CD4-positive, CD25-positive, alpha-beta regulatory T cell (primary cell): Measurements from ENCODE around the gene ITGB5. TPM values are rescaled to one million over a fixed set of nuclear protein-coding genes. Genes with fewer than 3 reads are reported as not detected.

ENCODE experiments used
- ATAC-seq, 2 donors: fragments of 150-1000 bp; cut with Tn5 transposase; one replicate each; pipeline ENCODE4 v1.10.0; 2021; ENCODE audit warnings: low read depth in 2 of 2, moderate number of reproducible peaks in 2 of 2, moderate library complexity in 1 of 2
- DNase-seq, 3 donors: peaks; one replicate each; pipeline versions ENCODE4 v3.0.0 to v3.0.0-alpha.2; 2012 to 2022; ENCODE audit warnings: mixed read lengths in 1 of 3
- H3K27ac ChIP-seq: one replicate; pipeline ENCODE4 v1.7.0; 2013; ENCODE audit warnings: mild to moderate bottlenecking, low read length; ENCODE audit not compliant: insufficient read depth, poor library complexity, severe bottlenecking
- H3K27me3 ChIP-seq: one replicate; pipeline ENCODE4 v1.7.0; 2013; ENCODE audit warnings: low read length; ENCODE audit not compliant: control insufficient read depth, insufficient read depth
- H3K36me3 ChIP-seq: one replicate; pipeline ENCODE4 v1.7.0; 2013; ENCODE audit warnings: mild to moderate bottlenecking, low read length, moderate library complexity; ENCODE audit not compliant: control insufficient read depth, insufficient read depth
- H3K4me1 ChIP-seq: 2 replicates; pipeline ENCODE4 v1.7.0; 2013; ENCODE audit warnings: mild to moderate bottlenecking, low read length; ENCODE audit not compliant: insufficient read depth, control insufficient read depth, poor library complexity, severe bottlenecking
- H3K4me3 ChIP-seq: one replicate; pipeline ENCODE4 v1.7.0; 2013; ENCODE audit warnings: low read depth, mild to moderate bottlenecking, low read length, moderate library complexity
- H3K9me3 ChIP-seq, 2 experiments: 1 replicate in 1 of 2; 2 replicates in 1 of 2; pipeline ENCODE4 v1.7.0; 2013; ENCODE audit warnings: low read length in 2 of 2, mild to moderate bottlenecking in 1 of 2, moderate library complexity in 1 of 2; ENCODE audit not compliant: control insufficient read depth in 2 of 2
- H3K27ac Mint-ChIP-seq, 3 donors: one replicate each; pipeline ENCODE4 v1.8.0; 2020 to 2022; ENCODE audit warnings: mild to moderate bottlenecking in 3 of 3, mixed read lengths in 3 of 3, moderate library complexity in 2 of 3
- H3K27me3 Mint-ChIP-seq: one replicate; pipeline ENCODE4 v1.8.0; 2022; ENCODE audit warnings: mild to moderate bottlenecking, mixed read lengths
- H3K36me3 Mint-ChIP-seq: one replicate; pipeline ENCODE4 v1.8.0; 2020; ENCODE audit warnings: mixed read lengths
- H3K4me1 Mint-ChIP-seq, 4 donors: one replicate each; pipeline ENCODE4 v1.8.0; 2020 to 2022; ENCODE audit warnings: mixed read lengths in 4 of 4, mild to moderate bottlenecking in 1 of 4
- H3K4me3 Mint-ChIP-seq, 4 donors: one replicate each; pipeline ENCODE4 v1.8.0; 2020 to 2022; ENCODE audit warnings: mild to moderate bottlenecking in 4 of 4, mixed read lengths in 4 of 4, moderate library complexity in 3 of 4
- H3K9me3 Mint-ChIP-seq, 7 donors: one replicate each; pipeline ENCODE4 v1.8.0; 2020 to 2022; ENCODE audit warnings: mixed read lengths in 7 of 7, mild to moderate bottlenecking in 3 of 7, moderate library complexity in 2 of 7
- polyA plus RNA-seq, 4 donors: library from polyadenylated mRNA; unstranded; fragments of 300-500 nt; fragmentation: Illumina TruSeq; gene quantifications; one replicate each; pipeline ENCODE4 v1.2.3, GENCODE V29; 2021
- total RNA-seq: library from RNA; stranded (reverse); gene quantifications from one replicate; pipeline ENCODE4 v1.2.3, GENCODE V29; 2022

ITGB5 gene
- total and polyA plus RNA-seq, 5 donors from 2014 or later, result 0.15 to 4.5 (median 0.20) TPM; not detected in 1

- no peak overlapping the region for H3K27ac Mint-ChIP-seq
- H3K4me1 Mint-ChIP-seq, result peaks cover 0 to 1% (median 0%) of the 10 kb centered on the region in 4 donors
- no peak overlapping the region for H3K4me3 Mint-ChIP-seq
- H3K27me3 Mint-ChIP-seq, result peaks cover 6% of the 10 kb centered on the region
- H3K9me3 Mint-ChIP-seq, result peaks cover 0 to 2% (median 0%) of the 10 kb centered on the region in 7 donors
- no peak for ATAC-seq
- DNase-seq, result no peak
- no peak overlapping the region for H3K27ac ChIP-seq
- no peaks in the 10 kb centered on the region for H3K36me3 ChIP-seq
- H3K4me3 ChIP-seq, result no peak overlapping the region
- H3K9me3 ChIP-seq, result no peaks in the 10 kb centered on the region
- no peaks in the 10 kb centered on the region for H3K36me3 Mint-ChIP-seq
- no peaks in the 10 kb centered on the region for H3K4me1 ChIP-seq
- H3K27me3 ChIP-seq, result no peaks in the 10 kb centered on the region
Measured at GRCh38 chr3:124846189-124846588, 41.0 kb downstream of the ITGB5 start.

GRCh38 chr3:124845406-124845805, 41.8 kb downstream of the ITGB5 start:
- no peak for DNase-seq
- peaks cover 0 to 2% (median 0%) of the 10 kb centered on the region in 7 donors for H3K9me3 Mint-ChIP-seq
- no peaks in the 10 kb centered on the region for H3K36me3 Mint-ChIP-seq
- H3K4me3 Mint-ChIP-seq, result no peak overlapping the region
- Histone ChIP-seq H3K9me3 (no peaks in the 10 kb centered on the region), H3K4me1 (no peaks in the 10 kb centered on the region), H3K4me3 (no peak overlapping the region), H3K27ac (no peak overlapping the region), H3K27me3 (no peaks in the 10 kb centered on the region), H3K36me3 (no peaks in the 10 kb centered on the region)
- H3K4me1 Mint-ChIP-seq, result peaks cover 0 to 1% (median 0%) of the 10 kb centered on the region in 4 donors
- ATAC-seq, result no peak
- peaks cover 7% of the 10 kb centered on the region for H3K27me3 Mint-ChIP-seq
- H3K27ac Mint-ChIP-seq, result no peak overlapping the region

- ATAC-seq (no peak), DNase-seq (no peak)
- H3K4me3 ChIP-seq, result no peak overlapping the region
- no peaks in the 10 kb centered on the region for H3K36me3 Mint-ChIP-seq
- H3K4me1 ChIP-seq, result no peaks in the 10 kb centered on the region
- H3K27ac Mint-ChIP-seq, result no peak overlapping the region
- H3K36me3 ChIP-seq, result no peaks in the 10 kb centered on the region
- peaks cover 11% of the 10 kb centered on the region for H3K27me3 Mint-ChIP-seq
- peaks cover 0 to 2% (median 0%) of the 10 kb centered on the region in 7 donors for H3K9me3 Mint-ChIP-seq
- H3K27me3 ChIP-seq, result no peaks in the 10 kb centered on the region
- no peak overlapping the region for H3K27ac ChIP-seq
- H3K4me3 Mint-ChIP-seq, result no peak overlapping the region
- H3K9me3 ChIP-seq, result no peaks in the 10 kb centered on the region
- H3K4me1 Mint-ChIP-seq, result no peaks in the 10 kb centered on the region
Measured at GRCh38 chr3:124843506-124844177, 43.5 kb downstream of the ITGB5 start.

GRCh38 chr3:124843047-124843446, 44.1 kb downstream of the ITGB5 start:
- ATAC-seq, result no peak
- peaks cover 0 to 2% (median 0%) of the 10 kb centered on the region in 7 donors for H3K9me3 Mint-ChIP-seq
- H3K4me1 Mint-ChIP-seq, result peaks cover 0 to 2% (median 0%) of the 10 kb centered on the region in 4 donors
- no peaks in the 10 kb centered on the region for H3K27me3 ChIP-seq
- H3K9me3 ChIP-seq, result no peaks in the 10 kb centered on the region
- no peak for DNase-seq
- H3K27ac ChIP-seq, result no peak overlapping the region
- no peaks in the 10 kb centered on the region for H3K4me1 ChIP-seq
- H3K4me3 Mint-ChIP-seq, result no peak overlapping the region
- H3K36me3 ChIP-seq, result no peaks in the 10 kb centered on the region
- peaks cover 13% of the 10 kb centered on the region for H3K27me3 Mint-ChIP-seq
- no peak overlapping the region for H3K27ac Mint-ChIP-seq
- no peak overlapping the region for H3K4me3 ChIP-seq
- no peaks in the 10 kb centered on the region for H3K36me3 Mint-ChIP-seq

GRCh38 chr3:124841517-124841916, 45.6 kb downstream of the ITGB5 start:
- Histone ChIP-seq H3K4me1 (no peaks in the 10 kb centered on the region), H3K9me3 (no peaks in the 10 kb centered on the region), H3K4me3 (no peak overlapping the region), H3K27me3 (no peaks in the 10 kb centered on the region), H3K27ac (no peak overlapping the region), H3K36me3 (no peaks in the 10 kb centered on the region)
- peaks cover 0 to 2% (median 0%) of the 10 kb centered on the region in 7 donors for H3K9me3 Mint-ChIP-seq
- peaks cover 18% of the 10 kb centered on the region for H3K27me3 Mint-ChIP-seq
- H3K4me1 Mint-ChIP-seq, result peaks cover 0 to 12% (median 1%) of the 10 kb centered on the region in 4 donors
- H3K4me3 Mint-ChIP-seq, result no peak overlapping the region
- no peak for ATAC-seq
- H3K36me3 Mint-ChIP-seq, result no peaks in the 10 kb centered on the region
- no peak overlapping the region for H3K27ac Mint-ChIP-seq
- DNase-seq, result no peak

- Histone ChIP-seq H3K27me3 (no peaks in the 10 kb centered on the region), H3K9me3 (no peaks in the 10 kb centered on the region), H3K4me1 (peaks cover 6% of the 10 kb centered on the region), H3K27ac (no peak overlapping the region), H3K4me3 (no peak overlapping the region), H3K36me3 (no peaks in the 10 kb centered on the region)
- no peak overlapping the region for H3K27ac Mint-ChIP-seq
- H3K36me3 Mint-ChIP-seq, result no peaks in the 10 kb centered on the region
- peaks cover 0 to 19% (median 4%) of the 10 kb centered on the region in 4 donors for H3K4me1 Mint-ChIP-seq
- H3K27me3 Mint-ChIP-seq, result peaks cover 22% of the 10 kb centered on the region
- peaks cover 0 to 2% (median 0%) of the 10 kb centered on the region in 7 donors for H3K9me3 Mint-ChIP-seq
- no peak overlapping the region for H3K4me3 Mint-ChIP-seq
- DNase-seq (no peak), ATAC-seq (no peak)
Measured at GRCh38 chr3:124840331-124840730, 46.8 kb downstream of the ITGB5 start.

- H3K9me3 Mint-ChIP-seq, result peaks cover 0 to 2% (median 0%) of the 10 kb centered on the region in 7 donors
- DNase-seq (no peak), ATAC-seq (no peak)
- no peaks in the 10 kb centered on the region for H3K27me3 ChIP-seq
- no peak overlapping the region for H3K4me3 ChIP-seq
- H3K4me3 Mint-ChIP-seq, result no peak overlapping the region
- H3K36me3 ChIP-seq, result no peaks in the 10 kb centered on the region
- no peak overlapping the region for H3K27ac Mint-ChIP-seq
- H3K4me1 Mint-ChIP-seq, result peaks cover 0 to 24% (median 8%) of the 10 kb centered on the region in 4 donors
- H3K4me1 ChIP-seq, result peaks cover 10% of the 10 kb centered on the region
- no peaks in the 10 kb centered on the region for H3K36me3 Mint-ChIP-seq
- no peak overlapping the region for H3K27ac ChIP-seq
- H3K27me3 Mint-ChIP-seq, result peaks cover 27% of the 10 kb centered on the region
- H3K9me3 ChIP-seq, result no peaks in the 10 kb centered on the region
Measured at GRCh38 chr3:124839896-124840295, 47.3 kb downstream of the ITGB5 start.

GRCh38 chr3:124838963-124839362, 48.2 kb downstream of the ITGB5 start:
- Histone ChIP-seq H3K9me3 (no peaks in the 10 kb centered on the region), H3K27ac (no peak overlapping the region), H3K36me3 (no peaks in the 10 kb centered on the region), H3K27me3 (no peaks in the 10 kb centered on the region), H3K4me3 (no peak overlapping the region), H3K4me1 (peaks cover 14% of the 10 kb centered on the region)
- DNase-seq (no peak), ATAC-seq (no peak)
- Mint-ChIP-seq H3K27ac (no peak overlapping the region), H3K4me1 (peaks cover 0 to 30% (median 11%) of the 10 kb centered on the region in 4 donors), H3K27me3 (peaks cover 25% of the 10 kb centered on the region), H3K4me3 (no peak overlapping the region), H3K9me3 (peaks cover 0 to 2% (median 0%) of the 10 kb centered on the region in 7 donors), H3K36me3 (no peaks in the 10 kb centered on the region)
